HepG2 (cell line): ENCODE data around the gene AIF1. TPM values are rescaled to one million over a fixed set of nuclear protein-coding genes. Genes with fewer than 3 reads are reported as not detected.

ENCODE experiments used
- AGO2 ChIP-seq: fragments of 200-400 bp; formaldehyde crosslinking; optimal IDR thresholded peaks from 2 replicates; pipeline ENCODE3; 2017; ENCODE audit warnings: mild to moderate bottlenecking, low read depth, low read length, moderate library complexity
- ARNTL ChIP-seq: sonication (generic); formaldehyde crosslinking; IDR thresholded peaks from 2 replicates; pipeline ENCODE4 v1.4.0; 2020; ENCODE audit warnings: mild to moderate bottlenecking, missing genetic modification reagents
- CCAR2 ChIP-seq: fragments of 200-400 bp; formaldehyde crosslinking; optimal IDR thresholded peaks from 2 replicates; pipeline ENCODE3; 2018; ENCODE audit warnings: low read depth, mild to moderate bottlenecking, low read length, moderate library complexity
- FOXA3 ChIP-seq: IDR thresholded peaks from 2 replicates; pipeline ENCODE4 v1.6.1; 2016; ENCODE audit warnings: missing genetic modification reagents, missing compliant biosample characterization
- HNRNPK ChIP-seq: fragments of 200-400 bp; formaldehyde crosslinking; IDR thresholded peaks from 2 replicates; pipeline ENCODE4 v1.6.1; 2018; ENCODE audit warnings: low read length, low read depth, moderate library complexity, mild to moderate bottlenecking; ENCODE audit not compliant: poor library complexity, severe bottlenecking
- KDM3A ChIP-seq: IDR thresholded peaks from 2 replicates; pipeline ENCODE4 v1.6.1; 2018; ENCODE audit warnings: low read depth, missing compliant biosample characterization
- SOX5 ChIP-seq: IDR thresholded peaks from 2 replicates; pipeline ENCODE4 v1.6.1; 2016; ENCODE audit warnings: borderline replicate concordance
- TBL1XR1 ChIP-seq: fragments of 150-350 bp; IDR thresholded peaks from 2 replicates; pipeline ENCODE4 v1.6.1; 2014; ENCODE audit warnings: borderline replicate concordance, low read length; ENCODE audit not compliant: partially characterized antibody
- TRIM24 ChIP-seq: sonication (generic); formaldehyde crosslinking; IDR thresholded peaks from 2 replicates; pipeline ENCODE4 v1.8.0; 2022; ENCODE audit warnings: mild to moderate bottlenecking, missing genetic modification reagents
- ZNF256 ChIP-seq: sonication (generic); formaldehyde crosslinking; conservative IDR thresholded peaks from 2 replicates; pipeline ENCODE4 v1.4.0; 2020; ENCODE audit warnings: missing genetic modification reagents
- polyA plus RNA-seq, 8 experiments: library from polyadenylated mRNA; depleted of rRNA in 3 of 8; stranded (reverse) in 7 of 8; unstranded in 1 of 8; fragments of >200 nt; fragmentation: Illumina TruSeq in 4 of 8; extraction: Trizol in 4 of 8; gene quantifications; 2 replicates each; pipeline versions ENCODE4 v1.2.1 to v1.2.3, GENCODE V29; 2011 to 2016; ENCODE audit warnings: low read depth in 4 of 8, missing spikeins in 1 of 8, mixed read lengths in 1 of 8; ENCODE audit not compliant: insufficient read depth in 1 of 8
- total RNA-seq, 5 experiments: library from RNA; depleted of rRNA; stranded (reverse); fragments of >200 nt; fragmentation: Illumina TruSeq; extraction: Trizol; gene quantifications; 2 replicates each; pipeline ENCODE4 v1.2.3, GENCODE V29; 2016; ENCODE audit warnings: low read depth in 1 of 5
- TF ChIP-seq, protein P1 (sequence below): sonication (generic); formaldehyde crosslinking; IDR thresholded peaks from 2 replicates; pipeline ENCODE4 v1.4.0; 2020; ENCODE audit warnings: mild to moderate bottlenecking, missing genetic modification reagents
- TF ChIP-seq, protein P2 (sequence below): sonication (generic); formaldehyde crosslinking; IDR thresholded peaks from 2 replicates; pipeline ENCODE4 v1.4.0; 2020; ENCODE audit warnings: mild to moderate bottlenecking, missing genetic modification reagents
- TF ChIP-seq, protein P3 (sequence below): sonication (generic); formaldehyde crosslinking; IDR thresholded peaks from 2 replicates; pipeline ENCODE4 v1.8.1; 2023; ENCODE audit warnings: mild to moderate bottlenecking, inconsistent platforms, moderate library complexity, missing genetic modification reagents, borderline replicate concordance
- TF ChIP-seq, protein P4 (sequence below): sonication (generic); formaldehyde crosslinking; IDR thresholded peaks from 2 replicates; pipeline ENCODE4 v1.4.0; 2020; ENCODE audit warnings: mild to moderate bottlenecking, missing genetic modification reagents, borderline replicate concordance
- TF ChIP-seq, protein P5 (sequence below): sonication (generic); formaldehyde crosslinking; IDR thresholded peaks from 2 replicates; pipeline ENCODE4 v1.9.0; 2022; ENCODE audit warnings: missing genetic modification reagents, mild to moderate bottlenecking, borderline replicate concordance

The AIF1 gene
- total and polyA plus RNA-seq, 2 of the 13 experiments (the other 11 are each of a cell fraction or from before 2014, with no cell fraction given): 1.5 TPM; not detected in 1

DNA sequence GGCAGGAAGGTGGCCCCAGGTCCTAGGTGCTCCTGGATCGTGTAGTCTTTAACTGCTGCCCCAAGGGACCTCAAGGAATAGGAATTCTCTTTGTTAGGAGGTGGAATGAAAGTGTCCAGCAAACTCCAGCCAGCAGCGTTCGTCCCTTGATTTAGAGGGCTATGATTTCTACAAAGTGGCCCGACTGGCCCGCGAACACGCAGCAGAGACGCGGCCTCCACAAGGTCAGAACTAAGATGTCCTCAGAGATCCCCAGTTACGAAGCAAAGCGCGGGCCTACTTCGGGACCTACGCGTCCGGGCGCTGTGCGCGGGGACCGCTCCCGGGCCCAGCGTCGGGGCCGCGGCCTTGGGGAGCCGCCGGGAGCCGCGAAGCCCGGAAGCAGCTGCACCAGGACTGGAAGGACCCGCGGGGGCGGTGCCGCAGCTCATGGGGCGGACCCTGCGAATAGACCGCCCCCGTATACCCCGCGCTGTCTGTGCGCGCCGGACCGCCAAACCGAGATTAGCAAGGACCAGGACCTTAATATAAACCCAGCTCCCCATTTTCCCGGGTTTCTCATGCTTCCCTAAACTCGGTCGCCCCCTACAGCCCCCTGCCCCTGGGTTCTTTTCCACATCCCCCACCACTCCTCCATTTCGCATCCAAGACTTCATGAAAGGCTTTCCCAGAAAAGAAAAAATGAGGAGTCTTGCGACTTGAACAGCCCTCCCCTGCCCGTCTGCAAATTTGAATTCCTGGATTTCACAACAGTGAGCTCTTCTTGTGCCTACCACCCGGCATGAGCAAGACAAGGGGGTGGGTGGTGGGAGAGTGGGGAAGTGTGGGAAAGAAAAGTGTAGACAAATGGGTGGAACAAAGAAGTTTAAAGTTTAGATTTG lies 45.6 kb downstream of the AIF1 start, which contains the start of gene C6orf47 (continued):
- peak; percentile 52; the same call in 1 of the 2 replicates for TF ChIP-seq SOX5 (CRISPR knock-in tag)
- TF ChIP-seq KDM3A: peak; percentile 67; the same call in 1 of the 2 replicates
- TF ChIP-seq, protein P1, sequence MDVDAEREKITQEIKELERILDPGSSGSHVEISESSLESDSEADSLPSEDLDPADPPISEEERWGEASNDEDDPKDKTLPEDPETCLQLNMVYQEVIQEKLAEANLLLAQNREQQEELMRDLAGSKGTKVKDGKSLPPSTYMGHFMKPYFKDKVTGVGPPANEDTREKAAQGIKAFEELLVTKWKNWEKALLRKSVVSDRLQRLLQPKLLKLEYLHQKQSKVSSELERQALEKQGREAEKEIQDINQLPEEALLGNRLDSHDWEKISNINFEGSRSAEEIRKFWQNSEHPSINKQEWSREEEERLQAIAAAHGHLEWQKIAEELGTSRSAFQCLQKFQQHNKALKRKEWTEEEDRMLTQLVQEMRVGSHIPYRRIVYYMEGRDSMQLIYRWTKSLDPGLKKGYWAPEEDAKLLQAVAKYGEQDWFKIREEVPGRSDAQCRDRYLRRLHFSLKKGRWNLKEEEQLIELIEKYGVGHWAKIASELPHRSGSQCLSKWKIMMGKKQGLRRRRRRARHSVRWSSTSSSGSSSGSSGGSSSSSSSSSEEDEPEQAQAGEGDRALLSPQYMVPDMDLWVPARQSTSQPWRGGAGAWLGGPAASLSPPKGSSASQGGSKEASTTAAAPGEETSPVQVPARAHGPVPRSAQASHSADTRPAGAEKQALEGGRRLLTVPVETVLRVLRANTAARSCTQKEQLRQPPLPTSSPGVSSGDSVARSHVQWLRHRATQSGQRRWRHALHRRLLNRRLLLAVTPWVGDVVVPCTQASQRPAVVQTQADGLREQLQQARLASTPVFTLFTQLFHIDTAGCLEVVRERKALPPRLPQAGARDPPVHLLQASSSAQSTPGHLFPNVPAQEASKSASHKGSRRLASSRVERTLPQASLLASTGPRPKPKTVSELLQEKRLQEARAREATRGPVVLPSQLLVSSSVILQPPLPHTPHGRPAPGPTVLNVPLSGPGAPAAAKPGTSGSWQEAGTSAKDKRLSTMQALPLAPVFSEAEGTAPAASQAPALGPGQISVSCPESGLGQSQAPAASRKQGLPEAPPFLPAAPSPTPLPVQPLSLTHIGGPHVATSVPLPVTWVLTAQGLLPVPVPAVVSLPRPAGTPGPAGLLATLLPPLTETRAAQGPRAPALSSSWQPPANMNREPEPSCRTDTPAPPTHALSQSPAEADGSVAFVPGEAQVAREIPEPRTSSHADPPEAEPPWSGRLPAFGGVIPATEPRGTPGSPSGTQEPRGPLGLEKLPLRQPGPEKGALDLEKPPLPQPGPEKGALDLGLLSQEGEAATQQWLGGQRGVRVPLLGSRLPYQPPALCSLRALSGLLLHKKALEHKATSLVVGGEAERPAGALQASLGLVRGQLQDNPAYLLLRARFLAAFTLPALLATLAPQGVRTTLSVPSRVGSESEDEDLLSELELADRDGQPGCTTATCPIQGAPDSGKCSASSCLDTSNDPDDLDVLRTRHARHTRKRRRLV (CRISPR knock-in tag): no peak; the same call in 1 of the 2 replicates
- no peak for TF ChIP-seq HNRNPK
- TF ChIP-seq, protein P2, sequence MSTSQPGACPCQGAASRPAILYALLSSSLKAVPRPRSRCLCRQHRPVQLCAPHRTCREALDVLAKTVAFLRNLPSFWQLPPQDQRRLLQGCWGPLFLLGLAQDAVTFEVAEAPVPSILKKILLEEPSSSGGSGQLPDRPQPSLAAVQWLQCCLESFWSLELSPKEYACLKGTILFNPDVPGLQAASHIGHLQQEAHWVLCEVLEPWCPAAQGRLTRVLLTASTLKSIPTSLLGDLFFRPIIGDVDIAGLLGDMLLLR: peak; percentile 48; the same call in 1 of the 2 replicates
- no peak for TF ChIP-seq TBL1XR1
- TF ChIP-seq FOXA3 (CRISPR knock-in tag): peak; percentile 63
- TF ChIP-seq TRIM24: no peak
- TF ChIP-seq AGO2: peak; percentile 100
- no peak for TF ChIP-seq ARNTL (CRISPR knock-in tag)
- TF ChIP-seq, protein P3, sequence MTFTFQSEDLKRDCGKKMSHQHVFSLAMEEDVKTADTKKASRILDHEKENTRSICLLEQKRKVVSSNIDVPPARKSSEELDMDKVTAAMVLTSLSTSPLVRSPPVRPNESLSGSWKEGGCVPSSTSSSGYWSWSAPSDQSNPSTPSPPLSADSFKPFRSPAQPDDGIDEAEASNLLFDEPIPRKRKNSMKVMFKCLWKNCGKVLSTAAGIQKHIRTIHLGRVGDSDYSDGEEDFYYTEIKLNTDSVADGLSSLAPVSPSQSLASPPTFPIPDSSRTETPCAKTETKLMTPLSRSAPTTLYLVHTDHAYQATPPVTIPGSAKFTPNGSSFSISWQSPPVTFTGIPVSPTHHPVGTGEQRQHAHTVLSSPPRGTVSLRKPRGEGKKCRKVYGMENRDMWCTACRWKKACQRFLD (CRISPR knock-in tag): no peak
- TF ChIP-seq, protein P4, sequence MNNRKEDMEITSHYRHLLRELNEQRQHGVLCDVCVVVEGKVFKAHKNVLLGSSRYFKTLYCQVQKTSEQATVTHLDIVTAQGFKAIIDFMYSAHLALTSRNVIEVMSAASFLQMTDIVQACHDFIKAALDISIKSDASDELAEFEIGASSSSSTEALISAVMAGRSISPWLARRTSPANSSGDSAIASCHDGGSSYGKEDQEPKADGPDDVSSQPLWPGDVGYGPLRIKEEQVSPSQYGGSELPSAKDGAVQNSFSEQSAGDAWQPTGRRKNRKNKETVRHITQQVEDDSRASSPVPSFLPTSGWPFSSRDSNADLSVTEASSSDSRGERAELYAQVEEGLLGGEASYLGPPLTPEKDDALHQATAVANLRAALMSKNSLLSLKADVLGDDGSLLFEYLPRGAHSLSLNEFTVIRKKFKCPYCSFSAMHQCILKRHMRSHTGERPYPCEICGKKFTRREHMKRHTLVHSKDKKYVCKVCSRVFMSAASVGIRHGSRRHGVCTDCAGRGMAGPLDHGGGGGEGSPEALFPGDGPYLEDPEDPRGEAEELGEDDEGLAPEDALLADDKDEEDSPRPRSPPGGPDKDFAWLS (CRISPR knock-in tag): no peak; the same call in 1 of the 2 replicates
- no peak for TF ChIP-seq CCAR2
- TF ChIP-seq, protein P5, sequence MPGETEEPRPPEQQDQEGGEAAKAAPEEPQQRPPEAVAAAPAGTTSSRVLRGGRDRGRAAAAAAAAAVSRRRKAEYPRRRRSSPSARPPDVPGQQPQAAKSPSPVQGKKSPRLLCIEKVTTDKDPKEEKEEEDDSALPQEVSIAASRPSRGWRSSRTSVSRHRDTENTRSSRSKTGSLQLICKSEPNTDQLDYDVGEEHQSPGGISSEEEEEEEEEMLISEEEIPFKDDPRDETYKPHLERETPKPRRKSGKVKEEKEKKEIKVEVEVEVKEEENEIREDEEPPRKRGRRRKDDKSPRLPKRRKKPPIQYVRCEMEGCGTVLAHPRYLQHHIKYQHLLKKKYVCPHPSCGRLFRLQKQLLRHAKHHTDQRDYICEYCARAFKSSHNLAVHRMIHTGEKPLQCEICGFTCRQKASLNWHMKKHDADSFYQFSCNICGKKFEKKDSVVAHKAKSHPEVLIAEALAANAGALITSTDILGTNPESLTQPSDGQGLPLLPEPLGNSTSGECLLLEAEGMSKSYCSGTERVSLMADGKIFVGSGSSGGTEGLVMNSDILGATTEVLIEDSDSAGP (CRISPR knock-in tag): peak; percentile 86
- TF ChIP-seq ZNF256 (CRISPR knock-in tag): 0 out of 2 replicates have a peak, but pooled peaks have one; percentile 84
